Nucleus accumbens (tissue), 56 donors: ENCODE results near the gene SNX32.

Experiments used
- DNase-seq, 56 donors: peaks; one replicate each; lab custom pipeline; 2025; lab: John Stamatoyannopoulos, UW

Gene SNX32

GRCh38 chr11:65865550-65866172, 31.9 kb downstream of the SNX32 start:
- no peak for DNase-seq

- no peak for DNase-seq
Observed at GRCh38 chr11:65866509-65867283, 32.9 kb downstream of the SNX32 start.

GRCh38 chr11:65867284-65868071, 33.7 kb downstream of the SNX32 start:
- DNase-seq: no peak

GRCh38 chr11:65868076-65868667, 34.4 kb downstream of the SNX32 start:
- DNase-seq: peak in 10 of 56 donors; percentile 14 to 56 (median 25)

GRCh38 chr11:65868907-65869306, 35.1 kb downstream of the SNX32 start:
- DNase-seq: no peak

- DNase-seq: no peak
Observed at GRCh38 chr11:65869643-65870306, 36.0 kb downstream of the SNX32 start.

GRCh38 chr11:65870307-65870658, 36.5 kb downstream of the SNX32 start:
- DNase-seq: no peak

GRCh38 chr11:65870706-65871681, 37.2 kb downstream of the SNX32 start:
- no peak for DNase-seq

GRCh38 chr11:65871811-65872548, 38.2 kb downstream of the SNX32 start:
- DNase-seq: peak in 1 of 56 donors; percentile 31

- peak in 7 of 56 donors; percentile 21 to 51 (median 23) for DNase-seq
Observed at GRCh38 chr11:65872586-65873317, 39.0 kb downstream of the SNX32 start, which contains the start of gene EFEMP2. Gene EFEMP2, minus strand, starts transcription at chr11:65872800. Its CDS starts 446 bp downstream, at chr11:65872354.

GRCh38 chr11:65873318-65874156, 39.8 kb downstream of the SNX32 start:
- DNase-seq: peak; percentile 46 to 96 (median 86)

- no peak for DNase-seq
Observed at GRCh38 chr11:65879617-65880016, 45.9 kb downstream of the SNX32 start, which contains the start of gene CTSW. Gene CTSW, plus strand, starts transcription at chr11:65879837. Its CDS starts 18 bp downstream, at chr11:65879855.

- DNase-seq: no peak
Observed at GRCh38 chr11:65880027-65880426, 46.3 kb downstream of the SNX32 start.

GRCh38 chr11:65880844-65881421, 47.2 kb downstream of the SNX32 start:
- no peak for DNase-seq

GRCh38 chr11:65882120-65883057, 48.6 kb downstream of the SNX32 start:
- DNase-seq: no peak
